Measurements from ENCODE around the gene DNAH9.

DNA sequence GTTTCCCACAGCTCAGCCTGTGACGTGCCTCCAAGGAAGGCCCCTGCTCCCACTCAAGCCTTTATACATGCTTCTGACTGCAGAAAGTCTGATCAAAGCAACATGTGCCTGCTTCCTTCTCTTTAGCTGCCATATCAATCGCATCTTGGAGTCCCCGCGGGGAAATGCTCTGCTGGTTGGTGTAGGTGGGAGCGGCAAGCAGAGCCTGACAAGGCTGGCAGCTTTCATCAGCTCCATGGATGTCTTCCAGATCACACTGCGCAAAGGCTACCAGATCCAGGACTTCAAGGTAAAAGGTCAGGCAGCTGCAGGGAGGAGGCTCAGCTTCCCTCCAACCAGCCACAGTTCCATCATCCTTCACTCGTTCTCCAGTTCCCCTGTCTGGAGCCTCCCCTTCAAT is 209.3 kb downstream of the DNAH9 start:
- TF ChIP-seq, protein P1, sequence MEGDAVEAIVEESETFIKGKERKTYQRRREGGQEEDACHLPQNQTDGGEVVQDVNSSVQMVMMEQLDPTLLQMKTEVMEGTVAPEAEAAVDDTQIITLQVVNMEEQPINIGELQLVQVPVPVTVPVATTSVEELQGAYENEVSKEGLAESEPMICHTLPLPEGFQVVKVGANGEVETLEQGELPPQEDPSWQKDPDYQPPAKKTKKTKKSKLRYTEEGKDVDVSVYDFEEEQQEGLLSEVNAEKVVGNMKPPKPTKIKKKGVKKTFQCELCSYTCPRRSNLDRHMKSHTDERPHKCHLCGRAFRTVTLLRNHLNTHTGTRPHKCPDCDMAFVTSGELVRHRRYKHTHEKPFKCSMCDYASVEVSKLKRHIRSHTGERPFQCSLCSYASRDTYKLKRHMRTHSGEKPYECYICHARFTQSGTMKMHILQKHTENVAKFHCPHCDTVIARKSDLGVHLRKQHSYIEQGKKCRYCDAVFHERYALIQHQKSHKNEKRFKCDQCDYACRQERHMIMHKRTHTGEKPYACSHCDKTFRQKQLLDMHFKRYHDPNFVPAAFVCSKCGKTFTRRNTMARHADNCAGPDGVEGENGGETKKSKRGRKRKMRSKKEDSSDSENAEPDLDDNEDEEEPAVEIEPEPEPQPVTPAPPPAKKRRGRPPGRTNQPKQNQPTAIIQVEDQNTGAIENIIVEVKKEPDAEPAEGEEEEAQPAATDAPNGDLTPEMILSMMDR (IDR thresholded peaks at IDR 0.05) = no peak
- TF ChIP-seq POLR2A (IDR thresholded peaks at IDR 0.05) = no peak
